ENCODE data around the gene FOXP1. TPM values are rescaled to one million over a fixed set of nuclear protein-coding genes. Genes with fewer than 3 reads are reported as not detected.
"Not testable (repeated sequence)": the region's sequence is repeated elsewhere in the genome, so short reads cannot be mapped to it uniquely, and the experiment has no call there.

Gene FOXP1
- total RNA-seq, 2 experiments from 2014 or later: 178 TPM

DNA sequence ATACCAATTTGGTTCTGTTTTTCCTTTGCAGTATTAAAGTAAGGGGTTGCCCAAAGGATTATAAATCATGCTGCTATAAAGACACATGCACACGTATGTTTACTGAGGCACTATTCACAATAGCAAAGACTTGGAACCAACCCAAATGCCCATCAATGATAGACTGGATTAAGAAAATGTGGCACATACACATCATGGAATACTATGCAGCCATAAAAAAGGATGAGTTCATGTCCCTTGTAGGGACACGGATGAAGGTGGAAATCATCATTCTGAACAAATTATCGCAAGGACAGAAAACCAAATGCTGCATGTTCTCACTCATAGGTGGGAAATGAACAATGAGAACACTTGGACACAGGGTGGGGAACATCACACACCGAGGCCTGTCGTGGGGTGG is 259.3 kb downstream of the FOXP1 start:
- POLR2A ChIA-PET; DNase-seq; H3K4me3 Mint-ChIP-seq; H3K27me3 Mint-ChIP-seq; H3K9me3 Mint-ChIP-seq; H3K27ac Mint-ChIP-seq; H3K4me1 Mint-ChIP-seq; ATAC-seq (ENCODE audit: low read depth): not testable (repeated sequence)
- H3K36me3 Mint-ChIP-seq: peaks cover 16% of the 10 kb centered on the region

DNA sequence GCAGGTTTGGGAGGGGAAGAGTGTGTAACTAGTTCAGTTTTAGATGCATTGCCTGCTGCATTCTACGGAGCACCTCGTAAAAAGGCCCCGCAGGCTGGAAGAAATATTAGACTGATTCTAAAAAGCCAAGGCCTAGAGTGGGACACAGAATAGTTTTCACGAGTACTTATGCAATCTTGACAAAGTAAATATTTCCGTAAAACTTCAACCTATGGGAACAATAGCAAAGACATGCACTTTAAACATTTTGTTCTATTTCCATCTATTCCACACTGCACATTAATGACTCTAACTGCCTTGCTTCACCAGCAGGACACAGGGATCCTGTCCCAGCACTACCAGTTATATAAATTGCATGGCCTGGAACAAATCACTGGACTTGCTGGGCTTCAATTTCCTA is 260.0 kb downstream of the FOXP1 start:
- Mint-ChIP-seq H3K36me3 (peaks cover 14% of the 10 kb centered on the region), H3K27ac (no peak overlapping the region), H3K27me3 (no peaks in the 10 kb centered on the region), H3K4me3 (no peak overlapping the region), H3K4me1 (peaks cover 6% of the 10 kb centered on the region), H3K9me3 (no peaks in the 10 kb centered on the region)
- ATAC-seq (ENCODE audit: low read depth): no peak
- no peak for DNase-seq
- POLR2A ChIA-PET: no interaction called here

DNA sequence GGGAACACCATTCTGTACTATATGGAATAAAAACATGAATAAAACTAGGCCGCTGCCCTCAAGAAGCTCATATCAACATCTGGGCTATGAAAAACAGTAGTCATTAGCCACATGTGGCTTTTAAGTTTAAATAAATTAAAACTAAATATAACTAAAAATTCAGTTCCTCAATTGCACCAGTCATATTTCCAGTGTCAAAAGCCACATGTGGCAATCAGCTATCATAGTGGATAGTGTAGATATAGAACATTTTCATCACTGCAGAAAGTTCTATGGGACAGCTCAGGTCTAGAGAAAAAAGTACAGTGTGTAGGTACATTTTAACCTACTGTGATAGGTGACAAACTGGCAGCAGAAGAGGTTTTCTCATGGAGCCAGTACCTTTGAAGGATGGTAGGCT is 261.4 kb downstream of the FOXP1 start:
- ATAC-seq (ENCODE audit: low read depth): no peak
- Mint-ChIP-seq H3K36me3 (peaks cover 8% of the 10 kb centered on the region), H3K9me3 (no peaks in the 10 kb centered on the region), H3K4me3 (no peak overlapping the region), H3K27ac (no peak overlapping the region), H3K27me3 (no peaks in the 10 kb centered on the region), H3K4me1 (peaks cover 10% of the 10 kb centered on the region)
- POLR2A ChIA-PET: no interaction called here
- no peak for DNase-seq

DNA sequence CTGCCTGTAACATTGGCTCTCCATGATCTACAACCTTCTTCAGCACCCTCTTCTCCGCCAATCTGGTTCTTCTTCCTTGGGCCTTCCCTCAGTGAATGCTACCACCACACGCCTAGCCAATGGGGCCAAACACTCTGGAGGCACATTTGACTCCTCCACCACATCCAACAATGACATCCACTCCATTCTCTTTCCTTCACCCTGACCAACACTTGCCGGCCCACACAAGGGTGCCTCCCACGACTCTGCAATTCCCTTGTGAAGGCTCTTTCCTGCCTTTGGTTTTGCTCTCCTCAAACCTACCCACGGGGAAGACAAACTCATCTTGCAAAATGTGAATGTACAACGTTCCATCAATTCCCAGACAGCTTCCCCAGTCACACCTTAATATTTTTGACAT is 263.8 kb downstream of the FOXP1 start:
- H3K27me3 Mint-ChIP-seq: no peaks in the 10 kb centered on the region
- H3K36me3 Mint-ChIP-seq: peaks cover 8% of the 10 kb centered on the region
- H3K27ac Mint-ChIP-seq: no peak overlapping the region
- H3K4me1 Mint-ChIP-seq: peaks cover 15% of the 10 kb centered on the region
- POLR2A ChIA-PET: no interaction called here
- ATAC-seq (ENCODE audit: low read depth) (no peak), DNase-seq (no peak)
- no peaks in the 10 kb centered on the region for H3K9me3 Mint-ChIP-seq
- H3K4me3 Mint-ChIP-seq: no peak overlapping the region

DNA sequence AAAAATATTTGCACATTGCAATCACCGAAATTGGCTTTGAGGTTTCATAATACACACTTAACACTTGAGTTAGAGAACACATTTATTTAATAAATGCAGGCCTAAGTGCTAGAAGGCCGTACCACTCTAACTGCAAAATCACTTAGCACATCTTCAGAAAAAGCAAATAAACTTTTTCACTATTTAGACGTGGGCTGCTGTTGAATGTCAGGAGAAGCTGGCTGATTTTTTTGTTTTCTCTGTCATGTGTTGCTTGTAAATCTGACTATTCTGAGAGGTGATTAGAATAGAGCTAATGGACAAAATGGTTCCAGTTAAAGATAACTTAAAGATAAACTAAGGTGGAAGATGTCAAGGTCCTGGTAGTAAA is 265.1 kb downstream of the FOXP1 start:
- no peak for DNase-seq
- no peaks in the 10 kb centered on the region for H3K27me3 Mint-ChIP-seq
- POLR2A ChIA-PET: interaction anchor here (0.6 kb wide), 1 partner anchor 187 kb away, joined by 5 read pairs; no protein-coding TSS in a partner anchor
- peaks cover 5% of the 10 kb centered on the region for H3K36me3 Mint-ChIP-seq
- no peaks in the 10 kb centered on the region for H3K9me3 Mint-ChIP-seq
- no peak overlapping the region for H3K4me3 Mint-ChIP-seq
- no peak overlapping the region for H3K27ac Mint-ChIP-seq
- no peak for ATAC-seq (ENCODE audit: low read depth)
- peaks cover 15% of the 10 kb centered on the region for H3K4me1 Mint-ChIP-seq

DNA sequence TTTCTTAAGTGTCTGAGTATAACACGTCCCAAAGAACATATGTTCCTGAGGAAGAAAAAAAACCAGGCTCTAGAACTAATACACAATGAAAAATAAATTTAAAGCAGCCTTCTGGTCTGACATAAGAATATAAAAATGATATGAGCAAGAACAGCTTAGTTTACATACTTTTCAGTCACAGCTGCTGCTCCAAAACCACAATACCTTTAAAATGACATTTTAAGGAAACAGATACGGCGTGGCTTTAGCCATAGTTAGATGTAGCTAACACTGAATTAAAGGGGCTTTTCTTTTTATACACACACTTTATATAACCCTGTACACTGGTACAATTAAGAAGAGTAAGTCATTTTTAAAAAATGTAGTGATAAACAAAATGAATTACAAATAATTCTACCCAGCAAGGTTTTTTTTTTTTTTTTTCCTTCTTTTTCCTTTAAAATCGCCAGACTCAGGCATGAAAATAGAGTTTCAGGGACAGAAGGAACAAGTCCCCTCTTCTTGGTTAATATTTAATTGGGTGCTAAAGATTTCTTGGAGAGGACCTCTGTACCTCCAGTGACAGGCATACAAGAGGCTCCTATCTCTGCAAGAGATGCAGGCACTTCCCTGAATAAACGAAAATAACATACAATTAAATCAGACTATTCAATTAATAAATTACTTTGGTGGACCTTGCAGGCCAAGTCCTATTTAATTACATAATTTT is 265.6 kb downstream of the FOXP1 start:
- no peaks in the 10 kb centered on the region for H3K9me3 Mint-ChIP-seq
- peaks cover 5% of the 10 kb centered on the region for H3K36me3 Mint-ChIP-seq
- H3K27me3 Mint-ChIP-seq: no peaks in the 10 kb centered on the region
- POLR2A ChIA-PET: no interaction called here
- no peak overlapping the region for H3K4me3 Mint-ChIP-seq
- ATAC-seq (ENCODE audit: low read depth) (no peak), DNase-seq (no peak)
- H3K4me1 Mint-ChIP-seq: peaks cover 15% of the 10 kb centered on the region
- no peak overlapping the region for H3K27ac Mint-ChIP-seq

DNA sequence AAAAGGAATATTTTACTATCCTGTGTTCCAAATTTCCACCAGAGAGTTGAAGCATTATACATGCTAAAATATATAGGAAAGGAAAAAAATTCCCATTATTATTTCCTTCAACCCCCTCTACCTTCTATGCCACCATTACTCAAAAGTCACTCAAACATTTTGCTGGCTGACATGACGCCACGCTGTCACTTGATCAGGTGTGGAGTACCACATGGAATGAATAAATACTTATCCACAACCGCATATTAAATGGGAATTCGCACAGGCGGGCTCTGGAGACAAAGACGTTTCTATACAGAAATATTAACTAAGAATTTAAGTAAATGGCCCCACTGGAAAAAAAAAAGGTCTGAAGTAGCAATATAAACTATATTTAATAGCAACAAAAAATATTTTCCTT is 266.4 kb downstream of the FOXP1 start:
- no peak overlapping the region for H3K4me3 Mint-ChIP-seq

DNA sequence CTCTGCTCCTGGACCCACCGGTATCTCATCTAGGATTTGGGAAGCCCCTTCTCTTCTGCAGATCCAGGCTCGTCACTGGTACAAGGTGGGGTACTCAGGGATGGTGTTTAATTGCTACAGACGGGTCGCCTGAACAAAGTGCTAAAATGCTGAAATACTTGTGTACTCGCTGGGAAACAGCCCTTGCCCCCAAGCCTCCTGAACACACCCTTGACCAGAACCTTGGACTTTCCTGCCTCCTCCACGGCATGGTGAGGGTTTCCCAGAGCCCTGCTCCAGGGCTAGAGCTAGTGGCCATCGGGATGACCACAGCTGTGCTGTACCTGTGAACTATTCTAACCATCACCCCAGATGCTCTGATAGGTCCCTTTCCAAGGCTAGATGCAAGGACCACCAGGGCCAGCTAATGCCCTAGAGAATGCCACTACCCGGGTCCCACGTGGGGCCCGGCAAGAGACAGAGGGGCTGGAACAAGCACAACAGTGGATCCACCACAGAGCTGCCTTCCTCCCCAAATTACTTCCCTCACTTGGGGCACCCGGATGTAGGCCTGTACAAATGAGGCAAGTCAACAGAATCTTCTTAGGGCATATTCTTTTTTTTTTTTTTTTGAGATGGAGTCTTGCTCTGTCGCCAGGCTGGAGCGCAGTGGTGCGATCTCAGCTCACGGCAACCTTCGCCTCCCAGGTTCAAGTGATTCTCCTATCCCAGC is 267.3 kb downstream of the FOXP1 start:
- Mint-ChIP-seq H3K4me3 (no peak overlapping the region), H3K27me3 (no peaks in the 10 kb centered on the region), H3K9me3 (no peaks in the 10 kb centered on the region), H3K4me1 (peaks cover 21% of the 10 kb centered on the region), H3K36me3 (peaks cover 3% of the 10 kb centered on the region), H3K27ac (peak overlapping the region; percentile 18)
- DNase-seq (no peak), ATAC-seq (ENCODE audit: low read depth) (peak; percentile 47)
- POLR2A ChIA-PET: interaction anchor here (0.7 to 1.5 kb wide), 4 partner anchors 15 to 56 kb away, joined by 3 to 5 read pairs (median 3); no protein-coding TSS in a partner anchor

More for the DNA sequence above, 266.4 kb downstream of the FOXP1 start:
- H3K9me3 Mint-ChIP-seq: no peaks in the 10 kb centered on the region
- H3K27me3 Mint-ChIP-seq: no peaks in the 10 kb centered on the region
- H3K36me3 Mint-ChIP-seq: peaks cover 3% of the 10 kb centered on the region
- ATAC-seq (ENCODE audit: low read depth) (no peak), DNase-seq (no peak)
- H3K27ac Mint-ChIP-seq: no peak overlapping the region
- POLR2A ChIA-PET: no interaction called here
- peaks cover 19% of the 10 kb centered on the region for H3K4me1 Mint-ChIP-seq

DNA sequence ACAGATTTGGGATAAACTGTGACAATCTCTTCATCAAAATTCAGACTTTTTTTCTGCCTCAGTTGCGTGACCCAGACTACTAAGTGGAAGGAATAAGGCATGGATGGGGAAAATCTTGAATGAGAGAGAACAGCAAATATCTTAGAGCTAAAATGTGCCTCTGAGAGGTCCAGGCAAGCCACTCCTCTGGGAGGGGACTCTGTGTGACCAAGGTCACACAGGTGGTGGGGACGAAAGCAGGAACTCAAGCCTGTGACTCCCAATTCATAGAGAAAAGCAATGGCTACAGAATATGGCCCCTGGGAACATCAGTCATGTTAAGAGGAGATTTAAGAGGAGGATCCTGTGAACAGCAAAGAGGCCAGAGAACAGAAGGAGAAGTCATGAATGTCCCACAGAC is 268.1 kb downstream of the FOXP1 start:
- Mint-ChIP-seq H3K27ac (peak overlapping the region; percentile 17), H3K4me3 (no peak overlapping the region), H3K9me3 (no peaks in the 10 kb centered on the region), H3K4me1 (peaks cover 25% of the 10 kb centered on the region), H3K36me3 (peaks cover 5% of the 10 kb centered on the region), H3K27me3 (no peaks in the 10 kb centered on the region)
- DNase-seq (no peak), ATAC-seq (ENCODE audit: low read depth) (no peak)
- POLR2A ChIA-PET: interaction anchor here (0.6 to 1.5 kb wide), 2 partner anchors 57 to 292 kb away, joined by 3 read pairs; no protein-coding TSS in a partner anchor

DNA sequence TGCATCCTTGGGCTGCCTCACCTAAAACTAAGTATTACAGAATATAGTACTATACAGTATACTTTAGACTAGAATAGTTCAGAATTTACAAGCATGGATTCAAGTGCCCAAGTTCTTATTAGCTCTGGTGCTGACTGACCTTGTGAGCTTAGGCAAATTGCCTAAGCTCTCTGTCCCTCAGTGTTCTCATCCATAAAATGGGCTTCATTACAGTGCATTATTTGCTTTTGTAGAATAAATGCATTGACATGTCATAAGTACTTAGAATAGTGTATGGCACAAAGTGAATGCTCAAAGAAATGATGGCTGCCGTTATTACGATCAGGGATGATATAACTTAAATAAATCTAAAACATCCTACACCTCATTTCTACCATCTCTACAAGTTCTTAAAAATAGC is 269.7 kb downstream of the FOXP1 start:
- DNase-seq (no peak), ATAC-seq (ENCODE audit: low read depth) (no peak)
- H3K27ac Mint-ChIP-seq: no peak overlapping the region
- POLR2A ChIA-PET: no interaction called here
- H3K4me3 Mint-ChIP-seq: no peak overlapping the region
- no peaks in the 10 kb centered on the region for H3K27me3 Mint-ChIP-seq
- no peaks in the 10 kb centered on the region for H3K9me3 Mint-ChIP-seq
- H3K4me1 Mint-ChIP-seq: peaks cover 39% of the 10 kb centered on the region
- peaks cover 5% of the 10 kb centered on the region for H3K36me3 Mint-ChIP-seq

DNA sequence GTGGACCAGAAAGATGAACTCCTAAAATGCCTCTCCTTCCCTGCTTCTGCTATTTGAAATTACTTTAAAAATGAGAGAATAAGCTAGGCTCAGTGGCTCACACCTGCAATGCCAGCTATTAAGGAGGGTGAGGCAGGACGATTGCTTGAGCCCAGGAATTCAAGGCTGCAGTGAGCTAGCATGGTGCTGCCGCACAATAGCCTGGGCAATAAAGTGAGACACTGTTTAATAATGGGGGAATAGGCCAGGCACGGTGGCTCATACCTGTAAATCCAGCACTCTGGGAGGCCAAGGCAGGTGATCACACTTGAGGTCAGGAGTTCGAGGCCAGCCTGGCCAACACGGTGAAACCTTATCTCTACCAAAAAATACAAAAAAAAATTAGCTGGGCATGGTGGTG is 271.1 kb downstream of the FOXP1 start:
- peaks cover 5% of the 10 kb centered on the region for H3K36me3 Mint-ChIP-seq
- no peaks in the 10 kb centered on the region for H3K9me3 Mint-ChIP-seq
- no peak for ATAC-seq (ENCODE audit: low read depth)
- H3K27me3 Mint-ChIP-seq: no peaks in the 10 kb centered on the region
- peak overlapping the region; percentile 34 for H3K27ac Mint-ChIP-seq
- H3K4me3 Mint-ChIP-seq: peak overlapping the region; percentile 44
- POLR2A ChIA-PET: no interaction called here
- no peak for DNase-seq
- H3K4me1 Mint-ChIP-seq: peaks cover 42% of the 10 kb centered on the region

DNA sequence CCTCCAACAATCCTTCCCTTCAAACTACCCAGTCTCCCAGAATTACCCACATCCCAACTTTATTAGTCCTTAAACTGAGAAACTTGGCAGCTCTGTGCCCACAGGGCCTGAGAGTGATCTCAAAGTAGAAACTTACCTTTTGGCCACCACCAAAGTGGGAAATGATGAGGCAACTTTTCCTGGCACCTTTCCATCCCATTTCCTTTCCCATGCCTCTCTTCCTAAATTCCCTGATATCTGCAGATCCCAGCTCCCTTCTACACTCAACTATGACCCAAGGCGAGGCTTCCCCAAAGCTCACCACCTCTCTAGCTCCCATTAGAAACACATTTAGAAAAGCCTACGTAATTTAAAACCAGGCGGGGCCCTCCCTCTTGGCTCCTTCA is 271.9 kb downstream of the FOXP1 start:
- ATAC-seq (ENCODE audit: low read depth) (no peak), DNase-seq (no peak)
- H3K4me3 Mint-ChIP-seq: no peak overlapping the region
- H3K36me3 Mint-ChIP-seq: peaks cover 5% of the 10 kb centered on the region
- H3K27ac Mint-ChIP-seq: peak overlapping the region; percentile 6
- no peaks in the 10 kb centered on the region for H3K27me3 Mint-ChIP-seq
- POLR2A ChIA-PET: interaction anchor here (1.7 kb wide), 1 partner anchor 10 kb away, joined by 4 read pairs; no protein-coding TSS in a partner anchor
- no peaks in the 10 kb centered on the region for H3K9me3 Mint-ChIP-seq
- H3K4me1 Mint-ChIP-seq: peaks cover 42% of the 10 kb centered on the region

DNA sequence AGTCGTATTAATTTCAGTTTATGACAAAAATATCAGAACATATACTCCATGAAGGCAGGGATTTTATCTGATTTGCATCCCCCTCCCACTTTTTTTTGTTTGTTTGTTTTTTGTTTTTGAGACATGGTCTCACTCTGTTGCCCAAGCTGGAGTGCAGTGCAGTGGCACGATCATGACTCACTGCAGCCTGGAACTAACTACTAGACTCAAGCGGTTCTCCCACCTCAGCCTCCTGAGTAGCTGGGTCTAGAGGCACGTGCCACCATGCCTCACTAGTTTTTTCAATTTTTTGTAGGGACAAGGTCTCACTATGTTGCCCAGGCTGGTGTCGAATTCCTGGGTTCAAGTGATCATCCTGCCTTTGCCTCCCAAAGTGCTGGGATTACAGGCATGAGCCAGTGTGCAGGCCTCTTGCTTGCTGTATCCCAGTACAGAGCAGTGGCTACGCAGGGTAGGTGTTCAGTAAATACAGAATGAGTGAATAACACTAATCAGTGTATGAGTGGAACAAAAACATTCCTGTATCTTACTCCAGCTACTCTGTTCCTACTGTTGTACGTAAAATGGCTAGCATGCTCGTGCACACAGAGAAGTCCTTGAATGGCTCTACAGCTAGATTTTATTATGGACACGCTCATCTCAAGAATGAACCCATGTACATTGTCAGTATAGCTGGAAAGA is 272.4 kb downstream of the FOXP1 start:
- DNase-seq: no peak
- Mint-ChIP-seq H3K9me3 (no peaks in the 10 kb centered on the region), H3K36me3 (peaks cover 5% of the 10 kb centered on the region), H3K4me3 (no peak overlapping the region), H3K27me3 (no peaks in the 10 kb centered on the region), H3K27ac (no peak overlapping the region), H3K4me1 (peaks cover 44% of the 10 kb centered on the region)
- POLR2A ChIA-PET: interaction anchor here (1.0 to 1.7 kb wide), 2 partner anchors 10 to 271 kb away, joined by 3 to 4 read pairs; no protein-coding TSS in a partner anchor
- ATAC-seq (ENCODE audit: low read depth): no peak
